MCF 10A (cell line): ENCODE measurements around the gene LGALS12. TPM values are rescaled to one million over a fixed set of nuclear protein-coding genes. Genes with fewer than 3 reads are reported as not detected.

Experiments
- BruUV-seq: library from RNA; stranded (reverse); fragments of 400-500 nt; replicated peaks from 2 replicates; lab custom pipeline; 2021; lab: Mats Ljungman, UMichigan
- CTCF ChIA-PET: fragments of 300-600 bp; sonication (Branson Sonifier 250); formaldehyde crosslinking; extraction: SDS; loops from one replicate; lab custom pipeline; 2021; ENCODE audit warnings: antibody characterized with exemption, inconsistent platforms; lab: Yijun Ruan, JAX
- POLR2A ChIA-PET: fragments of 300-600, 350-650 bp; sonication (Branson Sonifier 250); formaldehyde crosslinking; extraction: SDS; loops from one replicate; lab custom pipeline; 2020; ENCODE audit warnings: antibody characterized with exemption, inconsistent platforms; lab: Yijun Ruan, JAX
- DNase-seq: peaks from one replicate; pipeline ENCODE4 v3.0.0-alpha.2; 2018; ENCODE audit not compliant: unreplicated experiment
- H3K27ac Mint-ChIP-seq: one replicate; pipeline ENCODE4 v1.8.0; 2022; ENCODE audit warnings: mild to moderate bottlenecking, low read depth, mixed read lengths; ENCODE audit not compliant: unreplicated experiment
- H3K27me3 Mint-ChIP-seq: one replicate; pipeline ENCODE4 v1.8.0; 2022; ENCODE audit warnings: mixed read lengths; ENCODE audit not compliant: insufficient read depth, unreplicated experiment
- H3K36me3 Mint-ChIP-seq: one replicate; pipeline ENCODE4 v1.8.0; 2022; ENCODE audit warnings: mild to moderate bottlenecking, moderate library complexity, mixed read lengths; ENCODE audit not compliant: insufficient read depth, unreplicated experiment
- H3K4me1 Mint-ChIP-seq: one replicate; pipeline ENCODE4 v1.8.0; 2022; ENCODE audit warnings: mixed read lengths; ENCODE audit not compliant: insufficient read depth, unreplicated experiment
- H3K4me3 Mint-ChIP-seq: one replicate; pipeline ENCODE4 v1.8.0; 2022; ENCODE audit warnings: mild to moderate bottlenecking, moderate library complexity, mixed read lengths; ENCODE audit not compliant: unreplicated experiment
- H3K9me3 Mint-ChIP-seq: one replicate; pipeline ENCODE4 v1.8.0; 2022; ENCODE audit warnings: mixed read lengths; ENCODE audit not compliant: unreplicated experiment
- intact Hi-C: fragments of 100-400 bp; cut with micrococcal nuclease; formaldehyde crosslinking; loops from 2 replicates; pipeline ENCODE4 v1.14.1; 2022
- total RNA-seq: library from RNA; stranded (reverse); gene quantifications from 2 replicates; pipeline ENCODE4 v1.2.3, GENCODE V29; 2022
- TF ChIP-seq, protein P1 (sequence below): fragments of 200-600 bp; IDR thresholded peaks from one replicate; pipeline ENCODE4 v1.8.0; 2022; ENCODE audit warnings: antibody characterized with exemption, mild to moderate bottlenecking; ENCODE audit not compliant: unreplicated experiment

Gene LGALS12
- total RNA-seq, 1 experiment from 2014 or later, result not detected

- peaks cover under 1% of the 10 kb centered on the region for H3K4me1 Mint-ChIP-seq
- H3K27me3 Mint-ChIP-seq, result no peaks in the 10 kb centered on the region
- ChIA-PET CTCF (interaction anchor here (0.8 kb wide), 1 partner anchor 72 kb away, joined by 3 read pairs; no protein-coding TSS in a partner anchor), POLR2A (interaction anchor here (1.2 kb wide), 1 partner anchor 10 kb away, joined by 3 read pairs; no protein-coding TSS in a partner anchor)
- intact Hi-C loops, result no loop called here
- no peak overlapping the region for H3K4me3 Mint-ChIP-seq
- H3K36me3 Mint-ChIP-seq, result peaks cover 5% of the 10 kb centered on the region
- BruUV-seq, result no TSS peak
- H3K9me3 Mint-ChIP-seq, result no peaks in the 10 kb centered on the region
- H3K27ac Mint-ChIP-seq, result no peak overlapping the region
- DNase-seq, result no peak
- TF ChIP-seq, protein P1, sequence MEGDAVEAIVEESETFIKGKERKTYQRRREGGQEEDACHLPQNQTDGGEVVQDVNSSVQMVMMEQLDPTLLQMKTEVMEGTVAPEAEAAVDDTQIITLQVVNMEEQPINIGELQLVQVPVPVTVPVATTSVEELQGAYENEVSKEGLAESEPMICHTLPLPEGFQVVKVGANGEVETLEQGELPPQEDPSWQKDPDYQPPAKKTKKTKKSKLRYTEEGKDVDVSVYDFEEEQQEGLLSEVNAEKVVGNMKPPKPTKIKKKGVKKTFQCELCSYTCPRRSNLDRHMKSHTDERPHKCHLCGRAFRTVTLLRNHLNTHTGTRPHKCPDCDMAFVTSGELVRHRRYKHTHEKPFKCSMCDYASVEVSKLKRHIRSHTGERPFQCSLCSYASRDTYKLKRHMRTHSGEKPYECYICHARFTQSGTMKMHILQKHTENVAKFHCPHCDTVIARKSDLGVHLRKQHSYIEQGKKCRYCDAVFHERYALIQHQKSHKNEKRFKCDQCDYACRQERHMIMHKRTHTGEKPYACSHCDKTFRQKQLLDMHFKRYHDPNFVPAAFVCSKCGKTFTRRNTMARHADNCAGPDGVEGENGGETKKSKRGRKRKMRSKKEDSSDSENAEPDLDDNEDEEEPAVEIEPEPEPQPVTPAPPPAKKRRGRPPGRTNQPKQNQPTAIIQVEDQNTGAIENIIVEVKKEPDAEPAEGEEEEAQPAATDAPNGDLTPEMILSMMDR, result no peak
These were observed 49.0 kb downstream of the LGALS12 start for GRCh38 chr11:63554877-63555223.

DNA sequence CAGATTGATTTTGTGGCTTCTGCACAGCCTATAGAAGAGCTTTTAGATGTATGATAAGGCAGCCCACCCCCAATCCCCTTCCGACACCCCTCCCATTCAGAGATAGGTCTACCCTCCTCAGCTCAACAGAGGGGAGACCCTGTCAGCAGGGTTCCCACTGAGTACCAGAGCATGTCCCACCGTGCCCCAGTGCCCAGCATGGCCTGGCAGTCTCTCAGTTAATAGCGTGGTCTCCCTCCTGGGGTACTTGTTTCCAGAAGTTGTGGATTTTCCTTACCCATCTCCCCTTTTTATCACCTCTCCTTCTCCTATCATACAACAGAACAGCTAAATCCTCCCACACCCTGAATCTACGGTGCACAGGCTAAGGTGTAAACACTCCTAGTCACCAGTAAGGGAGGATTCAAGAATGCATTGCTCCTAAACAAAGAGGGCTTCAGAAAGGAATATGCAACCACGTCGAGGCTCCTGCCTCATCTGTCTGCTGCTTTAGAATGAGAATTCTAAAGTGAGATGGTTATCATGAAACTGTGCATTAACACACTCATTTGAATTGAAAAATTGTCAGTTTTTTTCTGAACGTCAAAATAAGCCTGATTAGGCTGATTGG lies 50.6 kb downstream of the LGALS12 start:
- DNase-seq, result no peak
- TF ChIP-seq, protein P1, result no peak
- Mint-ChIP-seq H3K4me1 (peaks cover 16% of the 10 kb centered on the region), H3K27me3 (no peaks in the 10 kb centered on the region), H3K9me3 (no peaks in the 10 kb centered on the region), H3K36me3 (peaks cover 5% of the 10 kb centered on the region), H3K27ac (no peak overlapping the region), H3K4me3 (no peak overlapping the region)
- intact Hi-C loops, result no loop called here
- CTCF ChIA-PET, result interaction anchor here (0.7 kb wide), 1 partner anchor 83 kb away, joined by 3 read pairs; no protein-coding TSS in a partner anchor
- POLR2A ChIA-PET, result no interaction called here
- no TSS peak for BruUV-seq

DNA sequence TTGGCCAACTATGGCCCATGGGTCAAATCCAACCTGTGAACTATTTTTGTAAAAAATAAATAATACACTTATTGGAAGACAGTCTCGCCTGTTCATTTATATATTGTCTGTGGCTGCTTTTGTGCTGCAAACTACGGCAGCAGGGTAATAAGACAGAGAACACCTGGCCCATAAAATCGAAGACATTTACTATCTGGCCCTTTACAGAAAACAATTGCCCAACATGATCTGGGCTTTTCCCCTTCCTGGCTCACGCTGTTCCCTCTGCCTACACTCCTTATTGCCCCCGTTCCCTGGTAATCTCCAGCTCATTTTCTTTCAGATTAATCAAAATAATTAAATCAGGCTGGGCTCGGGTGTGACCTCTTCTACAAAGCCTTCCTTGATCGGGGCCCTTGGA lies 51.7 kb downstream of the LGALS12 start:
- no peaks in the 10 kb centered on the region for H3K9me3 Mint-ChIP-seq
- DNase-seq, result no peak
- H3K4me1 Mint-ChIP-seq, result peaks cover 16% of the 10 kb centered on the region
- TF ChIP-seq, protein P1, result no peak
- ChIA-PET POLR2A (no interaction called here), CTCF (interaction anchor here (0.6 kb wide), 1 partner anchor 147 kb away, joined by 4 read pairs; no protein-coding TSS in a partner anchor)
- H3K36me3 Mint-ChIP-seq, result peaks cover 5% of the 10 kb centered on the region
- intact Hi-C loops, result no loop called here
- H3K27me3 Mint-ChIP-seq, result no peaks in the 10 kb centered on the region
- H3K4me3 Mint-ChIP-seq, result no peak overlapping the region
- BruUV-seq, result no TSS peak
- no peak overlapping the region for H3K27ac Mint-ChIP-seq

DNA sequence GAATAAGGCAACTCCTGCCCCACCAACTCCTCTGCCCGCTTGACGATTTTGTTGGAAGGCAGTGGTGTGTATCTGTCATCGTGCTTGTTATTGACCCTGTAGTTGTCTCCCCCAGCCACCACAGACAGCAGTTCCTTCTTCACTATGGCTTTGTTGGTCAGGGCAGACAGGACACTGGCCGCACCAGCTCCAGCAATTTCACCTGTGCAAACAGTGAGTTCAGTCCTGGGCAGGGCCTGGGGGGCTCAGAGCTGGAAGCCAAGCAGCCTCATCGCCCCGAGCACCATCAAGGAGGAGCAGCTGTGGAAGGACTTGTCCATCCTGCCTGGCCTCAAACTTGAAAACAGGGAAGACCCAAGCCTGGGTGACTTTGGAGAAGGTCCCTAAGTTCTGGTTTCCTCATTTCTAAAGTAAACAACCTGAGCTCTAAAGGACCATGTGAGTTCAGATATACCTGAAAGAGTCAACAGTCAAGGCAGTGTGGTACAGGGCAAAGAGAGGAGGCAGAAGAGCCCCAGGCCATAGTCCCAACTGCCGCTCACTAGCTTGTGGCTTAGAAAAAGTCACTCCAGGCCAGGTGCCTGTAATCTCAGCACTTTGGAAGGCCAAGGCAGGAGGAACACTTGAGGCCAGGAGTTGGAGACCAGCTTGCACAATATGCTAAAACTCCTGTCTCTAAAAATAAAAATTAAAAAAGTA lies 52.7 kb downstream of the LGALS12 start:
- no peak overlapping the region for H3K4me3 Mint-ChIP-seq
- BruUV-seq, result no TSS peak
- ChIA-PET POLR2A (interaction anchor here (0.6 to 1.4 kb wide), 3 partner anchors 12 to 64 kb away, joined by 3 to 5 read pairs (median 3); partner anchors contain the start of gene LGALS12), CTCF (interaction anchor here (0.8 to 1.2 kb wide), 2 partner anchors 25 to 81 kb away, joined by 3 read pairs; no protein-coding TSS in a partner anchor)
- no peaks in the 10 kb centered on the region for H3K27me3 Mint-ChIP-seq
- no peaks in the 10 kb centered on the region for H3K9me3 Mint-ChIP-seq
- DNase-seq, result no peak
- intact Hi-C loops, result no loop called here
- H3K27ac Mint-ChIP-seq, result no peak overlapping the region
- TF ChIP-seq, protein P1, result no peak
- H3K36me3 Mint-ChIP-seq, result no peaks in the 10 kb centered on the region
- H3K4me1 Mint-ChIP-seq, result peaks cover 18% of the 10 kb centered on the region
